Esophagus muscularis mucosa (tissue), 4 donors: ENCODE results near the gene TNNT2. TPM values are rescaled to one million over a fixed set of nuclear protein-coding genes. Genes with fewer than 3 reads are reported as not detected.

Source experiments
- DNase-seq: peaks from one replicate; pipeline ENCODE4 v3.0.0-alpha.2; 2017; ENCODE audit errors: extremely low spot score
- H3K27ac ChIP-seq, 4 donors: fragments of 200-600 bp; sonication (generic); replicated peaks in 1 of 4; 1 replicate in 3 of 4; 2 replicates in 1 of 4; pipeline ENCODE4 v1.5.1; 2016 to 2019; ENCODE audit warnings: mild to moderate bottlenecking in 1 of 4
- H3K27me3 ChIP-seq, 4 donors: fragments of 200-600 bp; sonication (generic); one replicate each; pipeline versions ENCODE4 v1.5.1 to v1.6.0; 2016 to 2019
- H3K36me3 ChIP-seq, 4 donors: fragments of 200-600 bp; sonication (generic); one replicate each; pipeline ENCODE4 v1.5.1; 2016 to 2019
- H3K4me1 ChIP-seq, 4 donors: fragments of 200-600 bp; sonication (generic); one replicate each; pipeline ENCODE4 v1.5.1; 2016 to 2019
- H3K4me3 ChIP-seq, 4 donors: fragments of 200-600 bp; sonication (generic); 1 replicate in 2 of 4; 2 replicates in 2 of 4; pipeline ENCODE4 v1.5.1; 2016 to 2019; ENCODE audit warnings: mild to moderate bottlenecking in 4 of 4, moderate library complexity in 1 of 4
- H3K9me3 ChIP-seq, 4 donors: fragments of 200-600 bp; sonication (generic); 1 replicate in 3 of 4; 2 replicates in 1 of 4; pipeline ENCODE4 v1.5.1; 2016 to 2019
- EP300 ChIP-seq: sonication (generic); formaldehyde crosslinking; IDR thresholded peaks from one replicate; pipeline ENCODE4 v1.6.1; 2017; ENCODE audit warnings: antibody characterized with exemption
- POLR2A ChIP-seq: fragments of 450-650 bp; IDR thresholded peaks from one replicate; pipeline ENCODE4 v1.6.1; 2017; ENCODE audit warnings: antibody characterized with exemption, moderate library complexity, mild to moderate bottlenecking, low read depth
- POLR2AphosphoS5 ChIP-seq, 2 donors: sonication (generic); formaldehyde crosslinking; IDR thresholded peaks; one replicate each; pipeline ENCODE4 v1.6.1; 2017; ENCODE audit warnings: antibody characterized with exemption in 2 of 2
- WGBS: methylation state at CpG from one replicate; pipeline ENCODE4 v1.1.5; 2018; 5-methylcytosine and 5-hydroxymethylcytosine counted together
- intact Hi-C: fragments of 100-400 bp; cut with DNase I; formaldehyde crosslinking; loops from one replicate; pipeline ENCODE4 v1.15.1; 2023
- total RNA-seq, 4 donors: library from RNA; depleted of rRNA; stranded (reverse); fragments of >200 nt; gene quantifications; one replicate each; pipeline versions ENCODE4 v1.1.0 to v1.2.1, GENCODE V29; 2016
- TF ChIP-seq, protein P1 (sequence below), 3 experiments: fragments of 200-600 bp in 2 of 3; fragments of 450-650 bp in 1 of 3; sonication (generic) in 2 of 3; IDR thresholded peaks; one replicate each; pipeline ENCODE4 v1.5.1; 2017 to 2019; ENCODE audit warnings: antibody characterized with exemption in 3 of 3, mild to moderate bottlenecking in 2 of 3, moderate library complexity in 1 of 3

TNNT2 gene
- total RNA-seq, 4 donors from 2014 or later = 0.83 to 2.0 TPM; not detected in 2

DNA sequence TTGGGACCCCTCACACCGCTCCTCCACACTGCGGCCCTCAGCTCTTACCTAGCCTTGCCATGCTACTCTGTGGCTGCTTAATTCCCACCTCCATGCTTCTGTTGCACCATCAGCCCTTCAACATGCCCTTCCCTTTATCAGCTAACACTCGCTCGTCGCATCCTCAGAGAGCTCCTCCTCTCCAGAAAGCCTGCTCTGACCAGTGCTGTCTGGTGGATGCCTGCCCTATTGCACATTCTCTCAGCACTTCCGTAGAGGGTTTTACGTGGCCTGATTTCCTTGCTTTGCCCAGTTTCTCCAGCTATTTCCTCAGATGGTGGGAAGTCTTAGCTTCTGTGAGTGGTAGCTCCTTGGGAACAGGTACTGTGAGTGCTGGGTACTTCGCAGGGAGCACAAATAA lies 32.0 kb upstream of the TNNT2 start:
- H3K36me3 ChIP-seq = no peaks in the 10 kb centered on the region
- H3K4me1 ChIP-seq = no peaks in the 10 kb centered on the region
- TF ChIP-seq, protein P1, sequence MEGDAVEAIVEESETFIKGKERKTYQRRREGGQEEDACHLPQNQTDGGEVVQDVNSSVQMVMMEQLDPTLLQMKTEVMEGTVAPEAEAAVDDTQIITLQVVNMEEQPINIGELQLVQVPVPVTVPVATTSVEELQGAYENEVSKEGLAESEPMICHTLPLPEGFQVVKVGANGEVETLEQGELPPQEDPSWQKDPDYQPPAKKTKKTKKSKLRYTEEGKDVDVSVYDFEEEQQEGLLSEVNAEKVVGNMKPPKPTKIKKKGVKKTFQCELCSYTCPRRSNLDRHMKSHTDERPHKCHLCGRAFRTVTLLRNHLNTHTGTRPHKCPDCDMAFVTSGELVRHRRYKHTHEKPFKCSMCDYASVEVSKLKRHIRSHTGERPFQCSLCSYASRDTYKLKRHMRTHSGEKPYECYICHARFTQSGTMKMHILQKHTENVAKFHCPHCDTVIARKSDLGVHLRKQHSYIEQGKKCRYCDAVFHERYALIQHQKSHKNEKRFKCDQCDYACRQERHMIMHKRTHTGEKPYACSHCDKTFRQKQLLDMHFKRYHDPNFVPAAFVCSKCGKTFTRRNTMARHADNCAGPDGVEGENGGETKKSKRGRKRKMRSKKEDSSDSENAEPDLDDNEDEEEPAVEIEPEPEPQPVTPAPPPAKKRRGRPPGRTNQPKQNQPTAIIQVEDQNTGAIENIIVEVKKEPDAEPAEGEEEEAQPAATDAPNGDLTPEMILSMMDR (IDR thresholded peaks at IDR 0.05) = no peak
- no peak overlapping the region for H3K27ac ChIP-seq
- no peaks in the 10 kb centered on the region for H3K9me3 ChIP-seq
- intact Hi-C loops = loop anchor here (5.0 kb wide), 1 partner anchor 157 kb away; no protein-coding TSS in a partner anchor
- H3K27me3 ChIP-seq = no peaks in the 10 kb centered on the region
- H3K4me3 ChIP-seq = no peak overlapping the region
- DNase-seq = no peak
- 90% methylated on average over 8 of the region's 8 CpGs for WGBS

DNA sequence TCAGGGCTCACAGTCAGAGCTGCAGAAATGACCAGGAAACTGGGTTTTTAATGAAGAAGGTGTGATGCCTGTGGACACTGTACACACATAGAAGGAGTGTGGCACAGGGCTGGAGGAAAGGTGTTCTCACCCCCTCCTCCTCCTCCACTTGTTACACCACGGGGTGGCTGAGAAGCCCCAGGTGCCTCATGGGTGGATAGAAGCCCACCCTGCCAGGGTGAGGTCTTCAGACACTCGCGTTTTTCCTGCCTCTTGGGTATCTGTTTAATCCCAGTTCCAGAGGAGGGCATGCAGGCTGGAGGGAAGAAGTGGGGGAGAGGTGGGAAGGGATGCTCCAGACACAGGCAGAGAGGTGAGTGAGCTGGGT lies 31.3 kb upstream of the TNNT2 start:
- H3K36me3 ChIP-seq = no peaks in the 10 kb centered on the region
- WGBS = no CpG with 5 or more reads among the region's 3 CpGs
- TF ChIP-seq POLR2A = no peak
- TF ChIP-seq, protein P1 (IDR thresholded peaks at IDR 0.05) = no peak
- intact Hi-C loops = loop anchor here (5.0 kb wide), 1 partner anchor 157 kb away; no protein-coding TSS in a partner anchor
- no peaks in the 10 kb centered on the region for H3K4me1 ChIP-seq
- H3K27ac ChIP-seq = no peak overlapping the region
- no peak for DNase-seq
- no peaks in the 10 kb centered on the region for H3K9me3 ChIP-seq
- no peaks in the 10 kb centered on the region for H3K27me3 ChIP-seq
- H3K4me3 ChIP-seq = no peak overlapping the region

DNA sequence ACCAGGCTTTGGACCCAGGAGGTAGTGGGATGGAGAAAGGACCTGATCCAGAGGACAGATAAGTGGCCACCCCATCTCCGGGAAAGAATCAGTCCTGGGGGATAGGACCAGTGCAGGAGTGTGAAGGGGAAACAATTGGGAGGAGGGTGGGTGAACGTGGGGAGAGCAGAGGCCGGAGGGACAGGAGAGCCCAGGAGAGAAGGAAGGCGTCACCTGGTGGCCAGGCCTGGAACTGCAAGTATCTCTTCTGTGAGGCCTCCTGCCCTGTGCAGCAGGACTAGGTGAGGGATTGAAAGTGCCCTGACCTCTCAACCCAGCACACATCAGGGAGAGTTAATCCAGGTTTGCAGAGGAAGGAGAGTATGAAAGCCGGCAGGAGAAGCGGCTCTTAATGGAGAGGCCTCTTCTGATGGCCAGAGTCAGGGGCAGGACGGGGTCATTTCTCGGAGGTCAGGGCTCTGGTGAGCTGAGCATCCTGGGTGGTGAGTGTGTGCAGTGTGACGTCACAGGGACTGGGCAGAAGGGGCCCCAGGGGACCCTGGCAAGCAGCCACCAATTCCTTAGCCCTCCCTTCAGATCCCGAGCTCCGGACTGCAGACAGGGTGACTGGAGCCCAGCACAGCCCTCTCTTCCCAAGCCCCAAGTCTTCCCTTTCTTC lies 30.8 kb upstream of the TNNT2 start:
- intact Hi-C loops = loop anchor here (5.0 kb wide), 1 partner anchor 156 kb away; no protein-coding TSS in a partner anchor
- Histone ChIP-seq H3K9me3 (no peaks in the 10 kb centered on the region), H3K27ac (no peak overlapping the region), H3K4me1 (no peaks in the 10 kb centered on the region), H3K36me3 (no peaks in the 10 kb centered on the region), H3K4me3 (no peak overlapping the region), H3K27me3 (no peaks in the 10 kb centered on the region)
- TF ChIP-seq, protein P1 (IDR thresholded peaks at IDR 0.05) = peak; percentile 72 to 93 (median 89)
- no peak for TF ChIP-seq POLR2A
- no peak for TF ChIP-seq POLR2AphosphoS5 (IDR thresholded peaks at IDR 0.05)
- no peak for TF ChIP-seq EP300
- no peak for DNase-seq
- WGBS = 46% methylated on average over 11 of the region's 11 CpGs

DNA sequence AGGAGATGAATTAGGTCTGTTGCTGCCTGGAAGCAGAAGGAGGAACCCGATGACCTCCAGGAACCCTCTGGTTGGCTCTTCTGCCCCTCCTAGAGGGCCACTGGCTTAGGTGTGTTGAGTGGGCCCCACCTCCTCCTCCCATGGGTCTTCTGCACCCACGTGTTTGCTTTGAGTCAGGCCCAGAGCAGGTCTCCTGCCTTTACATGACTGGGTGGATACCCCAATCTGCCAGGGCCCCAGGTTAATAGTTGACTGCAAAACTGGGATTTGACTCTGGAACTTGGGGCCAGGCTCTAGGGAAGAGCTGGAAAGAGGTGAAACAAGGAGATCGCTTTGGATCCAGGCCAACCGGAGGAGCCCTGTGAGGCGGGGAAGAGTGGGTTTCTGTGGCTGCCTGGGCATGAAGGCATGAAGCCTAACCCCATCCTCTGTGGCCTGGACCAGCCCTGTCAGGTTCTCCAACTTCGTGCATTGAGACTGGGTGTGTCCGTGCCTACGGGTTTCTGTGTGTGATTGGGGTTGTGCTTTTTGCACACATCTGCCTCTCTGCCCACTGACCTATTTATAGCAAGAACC lies 29.4 kb upstream of the TNNT2 start:
- intact Hi-C loops = loop anchor here (5.0 kb wide), 1 partner anchor 155 kb away; no protein-coding TSS in a partner anchor
- TF ChIP-seq POLR2A = no peak
- TF ChIP-seq, protein P1 (IDR thresholded peaks at IDR 0.05) = no peak
- TF ChIP-seq EP300 = no peak
- TF ChIP-seq POLR2AphosphoS5 (IDR thresholded peaks at IDR 0.05) = no peak
- no peak overlapping the region for H3K27ac ChIP-seq
- H3K36me3 ChIP-seq = no peaks in the 10 kb centered on the region
- no peak overlapping the region for H3K4me3 ChIP-seq
- peaks cover 0 to 10% (median 0%) of the 10 kb centered on the region in 4 donors for H3K27me3 ChIP-seq
- WGBS = 86% methylated on average over 7 of the region's 8 CpGs
- no peak for DNase-seq
- no peaks in the 10 kb centered on the region for H3K4me1 ChIP-seq
- H3K9me3 ChIP-seq = no peaks in the 10 kb centered on the region

DNA sequence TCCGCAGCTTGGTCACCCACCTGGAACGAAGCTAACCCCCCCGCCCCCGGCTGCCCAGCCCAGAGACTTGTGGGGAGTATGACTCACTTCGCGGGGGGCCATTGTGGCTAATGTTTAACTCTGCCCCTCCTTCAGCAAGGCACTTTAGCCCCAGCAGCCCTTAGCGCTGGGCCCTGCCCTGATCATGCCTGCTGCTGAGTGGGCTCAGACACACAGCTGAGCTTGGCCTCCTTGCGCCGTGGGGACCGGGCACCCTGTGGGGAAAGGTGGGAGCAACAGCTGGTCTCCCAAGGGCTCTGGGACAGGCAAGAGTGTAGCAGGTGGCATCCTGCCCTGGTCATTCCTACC lies 28.0 kb upstream of the TNNT2 start:
- WGBS = 100% methylated on average over 6 of the region's 10 CpGs
- no peaks in the 10 kb centered on the region for H3K36me3 ChIP-seq
- peaks cover 0 to 15% (median 2%) of the 10 kb centered on the region in 4 donors for H3K27me3 ChIP-seq
- no peaks in the 10 kb centered on the region for H3K9me3 ChIP-seq
- intact Hi-C loops = loop anchor here (5.0 kb wide), 1 partner anchor 153 kb away; no protein-coding TSS in a partner anchor
- no peak overlapping the region for H3K4me3 ChIP-seq
- H3K4me1 ChIP-seq = no peaks in the 10 kb centered on the region
- DNase-seq = no peak
- TF ChIP-seq POLR2A = no peak
- TF ChIP-seq, protein P1 (IDR thresholded peaks at IDR 0.05) = no peak
- TF ChIP-seq POLR2AphosphoS5 (IDR thresholded peaks at IDR 0.05) = no peak
- no peak for TF ChIP-seq EP300
- no peak overlapping the region for H3K27ac ChIP-seq
